Colonic mucosa (tissue), 4 donors: ENCODE results near the gene RABGAP1L. TPM values are rescaled to one million over a fixed set of nuclear protein-coding genes. Genes with fewer than 3 reads are reported as not detected.
"Not testable (repeated sequence)": the region's sequence is repeated elsewhere in the genome, so short reads cannot be mapped to it uniquely, and the experiment has no call there.

Source experiments
- DNase-seq: peaks from one replicate; pipeline ENCODE4 v3.0.0-alpha.2; 2020
- H3K27ac ChIP-seq: fragments of 200-600 bp; one replicate; pipeline ENCODE4 v1.8.0; 2021
- H3K27me3 ChIP-seq: fragments of 200-600 bp; one replicate; pipeline ENCODE4 v1.8.0; 2021
- H3K36me3 ChIP-seq: fragments of 200-600 bp; one replicate; pipeline ENCODE4 v1.8.0; 2021
- H3K4me1 ChIP-seq: fragments of 200-600 bp; one replicate; pipeline ENCODE4 v1.8.0; 2021; ENCODE audit warnings: mild to moderate bottlenecking
- H3K4me3 ChIP-seq: fragments of 200-600 bp; one replicate; pipeline ENCODE4 v1.8.0; 2021
- H3K9ac ChIP-seq, 2 donors: one replicate each; pipeline ENCODE4 v1.7.0; 2013; ENCODE audit warnings: control low read depth in 2 of 2, low read depth in 2 of 2, low read length in 2 of 2
- H3K9me3 ChIP-seq: fragments of 200-600 bp; one replicate; pipeline ENCODE4 v1.8.0; 2021
- intact Hi-C: fragments of 100-400 bp; cut with DNase I; formaldehyde crosslinking; loops from one replicate; pipeline ENCODE4 v1.14.1; 2022
- total RNA-seq, 2 donors: library from RNA; stranded (reverse); fragmentation: NEBNext Ultra II Directional in 1 of 2; extraction: Animal tissue kit (Norgen Biotek cat#: 25700) in 1 of 2; gene quantifications; one replicate each; pipeline ENCODE4 v1.2.1, GENCODE V29; 2021
- TF ChIP-seq, protein P1 (sequence below): fragments of 200-600 bp; IDR thresholded peaks from one replicate; pipeline ENCODE4 v1.8.0; 2022; ENCODE audit warnings: antibody characterized with exemption, mild to moderate bottlenecking
- donor health status: healthy.
- donor health status: DM: no; HTN: no; CAD: no.
- donor health status: DM: no; HTN: no; CAD: no.

RABGAP1L gene
- total RNA-seq, 2 donors from 2014 or later: 50.3 to 87.0 TPM

- Histone ChIP-seq H3K36me3 (no peaks in the 10 kb centered on the region), H3K27me3 (no peaks in the 10 kb centered on the region), H3K4me1 (no peaks in the 10 kb centered on the region), H3K4me3 (no peak overlapping the region), H3K9me3 (no peaks in the 10 kb centered on the region), H3K9ac (no peak overlapping the region), H3K27ac (no peak overlapping the region)
- intact Hi-C loops: no loop called here
- TF ChIP-seq, protein P1, sequence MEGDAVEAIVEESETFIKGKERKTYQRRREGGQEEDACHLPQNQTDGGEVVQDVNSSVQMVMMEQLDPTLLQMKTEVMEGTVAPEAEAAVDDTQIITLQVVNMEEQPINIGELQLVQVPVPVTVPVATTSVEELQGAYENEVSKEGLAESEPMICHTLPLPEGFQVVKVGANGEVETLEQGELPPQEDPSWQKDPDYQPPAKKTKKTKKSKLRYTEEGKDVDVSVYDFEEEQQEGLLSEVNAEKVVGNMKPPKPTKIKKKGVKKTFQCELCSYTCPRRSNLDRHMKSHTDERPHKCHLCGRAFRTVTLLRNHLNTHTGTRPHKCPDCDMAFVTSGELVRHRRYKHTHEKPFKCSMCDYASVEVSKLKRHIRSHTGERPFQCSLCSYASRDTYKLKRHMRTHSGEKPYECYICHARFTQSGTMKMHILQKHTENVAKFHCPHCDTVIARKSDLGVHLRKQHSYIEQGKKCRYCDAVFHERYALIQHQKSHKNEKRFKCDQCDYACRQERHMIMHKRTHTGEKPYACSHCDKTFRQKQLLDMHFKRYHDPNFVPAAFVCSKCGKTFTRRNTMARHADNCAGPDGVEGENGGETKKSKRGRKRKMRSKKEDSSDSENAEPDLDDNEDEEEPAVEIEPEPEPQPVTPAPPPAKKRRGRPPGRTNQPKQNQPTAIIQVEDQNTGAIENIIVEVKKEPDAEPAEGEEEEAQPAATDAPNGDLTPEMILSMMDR: no peak
- DNase-seq: no peak
Observed at GRCh38 chr1:174703309-174703708, 544.0 kb downstream of the RABGAP1L start.

DNA sequence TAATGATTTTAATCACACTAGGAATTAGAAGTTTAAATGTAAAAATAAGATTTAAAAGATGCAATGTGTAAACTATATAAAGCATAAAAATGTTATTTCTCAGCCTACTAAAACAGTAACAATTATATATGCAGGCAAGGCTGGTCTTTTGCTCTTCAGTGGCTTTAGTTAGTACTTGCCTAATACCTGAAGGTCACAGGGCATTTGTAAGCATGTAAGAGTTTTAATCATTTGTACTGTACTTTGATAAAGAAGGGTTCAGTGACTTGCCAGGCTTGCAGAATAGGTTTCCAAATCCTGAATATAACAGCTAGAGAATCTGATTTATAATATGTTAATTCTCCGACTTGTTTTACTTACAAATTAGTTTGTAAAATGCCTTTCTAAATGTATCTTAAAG is 545.0 kb downstream of the RABGAP1L start:
- Histone ChIP-seq H3K9ac (no peak overlapping the region), H3K27ac (no peak overlapping the region), H3K4me3 (no peak overlapping the region), H3K27me3 (no peaks in the 10 kb centered on the region), H3K4me1 (no peaks in the 10 kb centered on the region), H3K9me3 (no peaks in the 10 kb centered on the region), H3K36me3 (no peaks in the 10 kb centered on the region)
- intact Hi-C loops: no loop called here
- DNase-seq: no peak
- TF ChIP-seq, protein P1: no peak

GRCh38 chr1:174710868-174711845 is 551.8 kb downstream of the RABGAP1L start:
- DNase-seq: no peak
- H3K27me3 ChIP-seq: no peaks in the 10 kb centered on the region
- H3K4me3 ChIP-seq: no peak overlapping the region
- no peak overlapping the region for H3K9ac ChIP-seq
- no peaks in the 10 kb centered on the region for H3K4me1 ChIP-seq
- H3K27ac ChIP-seq: no peak overlapping the region
- no peaks in the 10 kb centered on the region for H3K9me3 ChIP-seq
- TF ChIP-seq, protein P1: no peak
- no peaks in the 10 kb centered on the region for H3K36me3 ChIP-seq
- intact Hi-C loops: no loop called here

DNA sequence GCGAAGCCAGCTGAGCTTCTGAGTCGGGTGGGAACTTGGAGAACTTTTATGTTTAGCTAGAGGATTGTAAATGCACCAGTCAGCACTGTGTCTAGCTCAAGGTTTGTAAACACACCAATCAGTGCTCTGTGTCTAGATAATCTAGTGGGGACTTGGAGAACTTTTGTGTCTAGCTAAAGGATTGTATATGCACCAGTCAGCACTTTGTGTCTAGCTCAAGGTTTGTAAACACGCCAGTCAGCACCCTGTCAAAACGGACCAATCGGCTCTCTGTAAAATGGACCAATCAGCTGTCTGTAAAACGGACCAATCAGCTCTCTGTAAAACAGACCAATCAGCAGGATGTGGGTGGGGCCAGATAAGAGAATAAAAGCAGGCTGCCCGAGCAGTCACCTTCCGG is 552.5 kb downstream of the RABGAP1L start:
- H3K36me3 ChIP-seq, H3K4me3 ChIP-seq, DNase-seq, H3K9me3 ChIP-seq, intact Hi-C loops, H3K9ac ChIP-seq, H3K27me3 ChIP-seq, H3K27ac ChIP-seq, H3K4me1 ChIP-seq: not testable (repeated sequence)

- no peaks in the 10 kb centered on the region for H3K36me3 ChIP-seq
- no peak for DNase-seq
- H3K27me3 ChIP-seq: no peaks in the 10 kb centered on the region
- intact Hi-C loops: no loop called here
- H3K27ac ChIP-seq: no peak overlapping the region
- no peaks in the 10 kb centered on the region for H3K4me1 ChIP-seq
- no peak overlapping the region for H3K4me3 ChIP-seq
- H3K9ac ChIP-seq: no peak overlapping the region
- no peaks in the 10 kb centered on the region for H3K9me3 ChIP-seq
- TF ChIP-seq, protein P1: no peak
Observed at GRCh38 chr1:174712541-174712940, 553.2 kb downstream of the RABGAP1L start.

DNA sequence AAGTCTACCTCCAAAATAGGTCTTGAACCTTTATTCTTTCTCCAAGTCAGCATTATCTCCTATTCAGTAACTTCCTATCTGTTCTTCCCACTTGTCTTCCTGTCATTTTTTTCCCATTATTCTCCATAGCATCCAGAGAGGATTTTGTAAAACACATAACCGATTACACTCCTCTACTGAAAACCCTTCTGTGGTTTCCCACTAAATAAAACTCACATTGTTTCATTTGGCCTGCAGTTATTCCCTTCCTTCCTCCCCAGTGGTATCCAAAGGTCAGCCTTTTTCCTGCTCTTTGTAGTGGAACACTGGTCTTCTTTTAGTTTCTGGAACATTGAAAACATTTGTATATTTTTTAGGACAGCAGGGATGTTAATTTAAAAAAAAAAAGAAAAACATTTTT is 554.5 kb downstream of the RABGAP1L start:
- no peaks in the 10 kb centered on the region for H3K4me1 ChIP-seq
- intact Hi-C loops: no loop called here
- H3K27me3 ChIP-seq: no peaks in the 10 kb centered on the region
- no peak overlapping the region for H3K9ac ChIP-seq
- TF ChIP-seq, protein P1: no peak
- no peaks in the 10 kb centered on the region for H3K36me3 ChIP-seq
- no peak overlapping the region for H3K4me3 ChIP-seq
- DNase-seq: no peak
- no peak overlapping the region for H3K27ac ChIP-seq
- no peaks in the 10 kb centered on the region for H3K9me3 ChIP-seq
